Activated naive CD4-positive, alpha-beta T cell (primary cell): ENCODE measurements around the gene VEZF1.

Experiments
- DNase-seq, 4 experiments: peaks; one replicate each; lab custom pipeline; 2025; lab: John Stamatoyannopoulos, UW

The VEZF1 gene

DNA sequence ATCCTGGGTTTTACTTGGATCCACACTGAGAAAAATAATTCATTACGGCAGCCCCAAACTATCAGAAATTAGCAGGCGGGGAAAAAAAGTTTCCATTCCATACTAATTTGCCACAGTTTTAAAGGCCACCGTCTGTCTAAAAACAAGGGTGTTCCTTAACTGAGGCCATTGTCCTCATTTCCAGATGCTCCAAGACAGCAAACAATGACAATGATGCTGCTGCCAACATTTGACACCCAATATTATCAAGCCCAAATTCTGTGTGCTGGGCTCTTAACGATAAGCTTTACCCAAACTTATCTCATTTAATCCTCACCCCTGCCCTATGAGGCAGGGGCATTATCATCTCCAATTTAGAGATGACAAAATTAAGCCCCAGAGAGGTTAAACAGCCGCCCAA is 59.1 kb downstream of the VEZF1 start:
- DNase-seq, result no peak

DNA sequence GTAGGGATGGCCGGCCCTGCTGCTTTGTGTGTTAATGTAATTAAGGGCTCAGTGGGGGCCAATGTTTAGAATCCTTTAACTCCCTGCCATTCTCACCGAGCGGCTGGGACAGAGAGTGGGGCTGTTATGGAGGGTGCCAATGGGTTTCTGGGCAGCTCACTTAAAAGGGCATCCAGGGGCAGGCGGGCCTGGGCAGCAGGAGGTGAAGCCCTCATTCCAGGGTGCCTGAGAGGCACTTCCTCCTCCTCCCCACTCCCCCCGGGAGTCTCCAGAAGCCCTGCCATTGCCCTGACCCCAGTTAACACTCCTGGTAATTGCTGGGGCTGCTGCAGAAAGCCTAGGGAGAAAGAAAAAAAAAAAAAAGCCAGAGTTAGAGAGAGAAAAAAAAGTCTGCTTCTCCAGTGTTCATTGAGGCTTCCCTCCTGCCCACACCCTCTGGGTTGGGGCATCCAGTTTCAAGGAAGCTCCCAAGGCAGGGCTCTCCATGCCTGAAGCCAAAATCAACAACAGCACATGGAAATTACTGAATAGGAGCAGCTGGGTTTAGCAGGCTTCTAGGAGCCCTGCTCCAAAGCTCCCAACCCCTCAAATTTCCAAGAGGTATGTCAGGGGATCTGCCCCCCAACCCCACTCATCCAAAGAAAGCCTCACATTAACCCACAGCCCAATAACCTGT is 60.9 kb downstream of the VEZF1 start:
- DNase-seq, result no peak

DNA sequence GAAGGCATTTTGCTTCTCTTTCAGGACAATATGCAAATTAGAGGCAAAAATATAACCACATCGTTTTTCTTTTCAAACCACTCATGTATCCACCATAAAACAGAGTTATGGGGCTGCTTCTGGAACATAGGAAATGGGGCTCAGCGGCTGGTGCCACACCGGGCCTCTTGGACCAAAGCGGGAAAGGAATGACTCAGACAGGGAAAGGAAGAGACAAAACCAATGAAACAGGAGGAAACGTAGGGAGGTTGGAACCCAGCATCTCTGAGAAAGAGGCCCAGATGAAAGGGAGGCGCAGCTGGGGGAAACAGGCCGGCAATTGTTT is 61.4 kb downstream of the VEZF1 start:
- no peak for DNase-seq

DNA sequence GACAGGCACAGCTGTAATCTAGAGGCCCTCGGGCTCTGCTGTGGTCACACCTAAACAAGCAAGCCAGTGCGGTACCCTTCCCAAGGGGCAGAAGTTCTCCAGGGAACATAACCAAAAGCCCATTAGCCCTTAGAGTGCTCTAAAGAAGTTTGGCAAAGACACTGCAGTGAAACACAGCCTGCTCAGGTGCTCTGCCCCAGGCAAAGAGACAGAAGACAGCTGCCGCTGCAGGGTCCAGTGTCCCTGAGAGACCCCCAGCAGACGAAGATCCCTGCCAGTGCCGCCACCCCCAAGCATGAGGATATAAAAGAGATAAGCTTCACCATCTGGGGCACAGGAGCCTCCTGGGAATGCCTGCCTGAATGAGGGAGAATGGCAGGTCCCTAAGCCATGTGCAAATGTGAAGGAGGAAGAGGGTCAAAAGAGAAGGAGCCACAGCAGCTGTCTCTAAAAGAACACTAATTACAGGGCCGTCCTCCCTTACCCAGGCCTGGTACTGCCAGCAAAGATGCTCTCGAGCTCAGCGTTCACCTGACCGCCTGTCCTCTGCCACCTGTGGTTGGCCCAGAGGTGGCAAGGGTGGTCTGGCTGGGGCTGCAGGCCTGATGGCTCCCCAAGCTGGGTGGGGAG is 62.6 kb downstream of the VEZF1 start:
- no peak for DNase-seq

DNA sequence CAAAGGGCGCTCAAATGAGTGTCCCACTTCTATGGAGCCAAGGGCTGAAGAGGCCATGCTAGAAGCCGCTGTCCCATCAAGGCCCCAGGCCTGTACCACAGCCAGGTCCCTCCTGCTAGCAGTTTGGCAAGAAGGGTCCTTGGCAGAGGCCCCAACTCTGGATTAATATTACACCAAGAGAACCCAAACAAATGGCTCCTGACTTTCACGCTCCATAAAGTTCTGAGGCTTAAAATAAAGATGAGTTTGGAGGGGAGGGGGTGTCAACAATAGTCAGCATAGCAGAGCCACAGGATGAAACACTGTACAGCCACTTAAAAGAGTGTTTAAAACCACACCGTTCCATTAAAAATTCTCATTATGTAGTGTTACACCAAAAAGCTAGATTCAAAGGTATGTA is 63.4 kb downstream of the VEZF1 start:
- no peak for DNase-seq
